Activated CD4-positive, alpha-beta T cell treated with anti-CD3 and anti-CD28 coated beads, Interleukin-2, amount 50 U/mL, for 24 hours (primary cell): ENCODE data around the gene TRIM64C.
"Not testable (repeated sequence)": the region's sequence is repeated elsewhere in the genome, so short reads cannot be mapped to it uniquely, and the experiment has no call there.

ENCODE experiments used
- DNase-seq, 2 donors: peaks; one replicate each; pipeline ENCODE4 v3.0.0-alpha.2; 2020; ENCODE audit warnings: low read depth in 1 of 2, low spot score in 1 of 2

TRIM64C gene

GRCh38 chr11:49059012-49059411 is at the start of gene TRIM64C:
TSS of gene TRIM64C (minus strand) at chr11:49059112. CDS start at chr11:49059112, 0 bp downstream.
- DNase-seq: not testable (repeated sequence)

GRCh38 chr11:49102356-49102755 is 43.4 kb upstream of the TRIM64C start:
- DNase-seq: not testable (repeated sequence)

- DNase-seq: not testable (repeated sequence)
Measured at GRCh38 chr11:49069897-49070296, 11.0 kb upstream of the TRIM64C start.

GRCh38 chr11:49049821-49050220 is 9.1 kb downstream of the TRIM64C start:
- DNase-seq: not testable (repeated sequence)

- not testable (repeated sequence) for DNase-seq
Measured at GRCh38 chr11:49048229-49048628, 10.7 kb downstream of the TRIM64C start.

GRCh38 chr11:49028523-49028922 is 30.4 kb downstream of the TRIM64C start, which contains the start of gene TRIM49B:
TSS of gene TRIM49B (plus strand) at chr11:49028823. CDS start at chr11:49031600, 2,777 bp downstream.
- not testable (repeated sequence) for DNase-seq
